Measurements from ENCODE around the gene SDK1.

- TF ChIP-seq CTCF (IDR thresholded peaks at IDR 0.05) (no peak), POLR2A (IDR thresholded peaks at IDR 0.05) (no peak)
Observed at GRCh38 chr7:3958109-3958483, 657.0 kb downstream of the SDK1 start.
